G401 (cell line): ENCODE data around the gene CNFN. TPM values are rescaled to one million over a fixed set of nuclear protein-coding genes. Genes with fewer than 3 reads are reported as not detected.

Experiments
- DNase-seq: peaks from one replicate; pipeline ENCODE4 v3.0.0-alpha.2; 2015; ENCODE audit warnings: low spot score
- in situ Hi-C: cut with HindIII; loops from 2 replicates; pipeline ENCODE4 v1.10.0; 2016; ENCODE audit warnings: low sequenced_read_pairs, mixed read lengths
- total RNA-seq: library from RNA; depleted of rRNA; stranded (reverse); fragments of >200 nt; shearing (Covaris generic); gene quantifications from 2 replicates; pipeline ENCODE4 v1.2.3, GENCODE V29; 2014

CNFN gene
- total RNA-seq, 1 experiment from 2014 or later: 3.9 TPM

- in situ Hi-C loops: no loop called here
- DNase-seq: peak; percentile 51
Measured at GRCh38 chr19:42386974-42387707, 3.0 kb downstream of the CNFN start.

- DNase-seq: no peak
- in situ Hi-C loops: no loop called here
Measured at GRCh38 chr19:42380155-42380554, 9.9 kb downstream of the CNFN start.

GRCh38 chr19:42378225-42379215 lies 11.6 kb downstream of the CNFN start:
- in situ Hi-C loops: no loop called here
- no peak for DNase-seq

GRCh38 chr19:42376177-42376555 lies 13.9 kb downstream of the CNFN start:
- in situ Hi-C loops: no loop called here
- DNase-seq: no peak

- DNase-seq: no peak
- in situ Hi-C loops: no loop called here
Measured at GRCh38 chr19:42375415-42376176, 14.5 kb downstream of the CNFN start.

- no peak for DNase-seq
- in situ Hi-C loops: no loop called here
Measured at GRCh38 chr19:42374826-42375376, 15.2 kb downstream of the CNFN start.

GRCh38 chr19:42370626-42371175 lies 19.4 kb downstream of the CNFN start:
- in situ Hi-C loops: no loop called here
- no peak for DNase-seq

GRCh38 chr19:42370068-42370520 lies 20.0 kb downstream of the CNFN start:
- DNase-seq: no peak
- in situ Hi-C loops: no loop called here

- in situ Hi-C loops: no loop called here
- DNase-seq: no peak
Measured at GRCh38 chr19:42369433-42370067, 20.5 kb downstream of the CNFN start.

- no peak for DNase-seq
- in situ Hi-C loops: no loop called here
Measured at GRCh38 chr19:42368765-42369164, 21.3 kb downstream of the CNFN start.

GRCh38 chr19:42368360-42368759 lies 21.7 kb downstream of the CNFN start:
- no peak for DNase-seq
- in situ Hi-C loops: no loop called here

GRCh38 chr19:42367929-42368328 lies 22.2 kb downstream of the CNFN start:
- in situ Hi-C loops: no loop called here
- no peak for DNase-seq

- DNase-seq: peak; percentile 91
- in situ Hi-C loops: no loop called here
Measured at GRCh38 chr19:42366673-42367072, 23.4 kb downstream of the CNFN start.

GRCh38 chr19:42363614-42364346 lies 26.3 kb downstream of the CNFN start:
- no peak for DNase-seq
- in situ Hi-C loops: no loop called here

- in situ Hi-C loops: no loop called here
- DNase-seq: no peak
Measured at GRCh38 chr19:42362891-42363440, 27.1 kb downstream of the CNFN start.

- in situ Hi-C loops: no loop called here
- no peak for DNase-seq
Measured at GRCh38 chr19:42362342-42362741, 27.8 kb downstream of the CNFN start.

GRCh38 chr19:42361545-42361910 lies 28.6 kb downstream of the CNFN start:
- in situ Hi-C loops: no loop called here

More at GRCh38 chr19:42361545-42361910, 28.6 kb downstream of the CNFN start:
- DNase-seq: no peak
